ENCODE data around the gene STRAP. TPM values are rescaled to one million over a fixed set of nuclear protein-coding genes. Genes with fewer than 3 reads are reported as not detected.

STRAP gene
- total and polyA plus RNA-seq, 9 of the 15 experiments (the other 6 are each of a cell fraction or from before 2014, with no cell fraction given): 58.5 to 134 (median 89.5) TPM

DNA sequence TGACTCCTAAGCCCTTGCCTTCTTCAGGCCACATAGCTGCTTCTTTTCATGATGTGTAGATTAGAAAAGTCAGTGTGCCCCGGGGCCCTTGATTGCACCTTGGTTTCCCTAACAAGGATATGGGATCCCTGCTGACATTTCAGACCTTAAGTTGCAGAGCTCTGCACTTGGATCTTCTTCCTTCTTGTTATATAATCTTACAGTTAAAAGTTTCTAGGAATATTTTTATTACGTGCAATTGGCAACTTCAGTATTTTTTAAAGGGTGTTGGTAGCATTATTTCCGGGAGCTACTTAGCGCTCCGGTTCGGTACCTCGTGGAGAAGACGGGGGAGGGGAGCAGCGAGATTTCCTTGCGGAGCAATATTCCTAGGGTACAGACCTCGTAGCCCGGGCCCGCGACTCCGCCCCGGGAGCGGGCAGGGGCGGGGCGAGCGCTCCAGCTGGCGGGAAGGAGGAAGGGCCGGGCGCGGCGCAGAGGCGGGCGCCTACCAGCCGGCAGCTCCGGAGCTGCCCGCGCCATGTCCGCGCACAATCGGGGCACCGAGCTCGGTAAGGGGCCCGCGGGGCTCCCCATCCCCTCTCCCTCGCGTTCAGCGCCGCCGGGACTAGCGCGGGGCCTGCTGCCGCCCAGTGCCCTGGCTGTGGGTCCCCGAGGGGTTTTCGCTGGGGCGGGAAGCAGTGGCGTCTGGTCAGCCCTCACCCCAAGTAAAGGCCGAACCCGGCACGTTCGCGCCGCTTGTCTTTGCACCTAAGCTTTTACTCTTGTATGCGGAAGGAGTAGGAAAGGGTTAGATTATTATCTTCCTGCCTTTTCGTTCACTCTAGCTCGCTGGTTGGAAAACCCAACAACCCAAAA is 28.9 kb downstream of the STRAP start, which contains the start of gene DERA (continued):
- TF ChIP-seq ZBTB43 (CRISPR knock-in tag; IDR thresholded peaks at IDR 0.05) (no peak), HDAC8 (tag; IDR thresholded peaks at IDR 0.05) (no peak), SRF (CRISPR knock-in tag; IDR thresholded peaks at IDR 0.05) (no peak), ZNF696 (CRISPR knock-in tag; conservative IDR thresholded peaks at IDR 0.05) (no peak), POLR2A (conservative IDR thresholded peaks at IDR 0.05) (peak; percentile 57), PHF20 (IDR thresholded peaks at IDR 0.05; ENCODE audit: partially characterized antibody) (no peak), ZNF165 (CRISPR knock-in tag; IDR thresholded peaks at IDR 0.05; ENCODE audit: borderline replicate concordance) (no peak), CBX3 (IDR thresholded peaks at IDR 0.05; ENCODE audit: borderline replicate concordance in 1 of 2, low read length in 2 of 2) (no peak), KDM5B (IDR thresholded peaks at IDR 0.05; ENCODE audit: insufficient replicate concordance, low read depth, low read length) (peak; percentile 42), MYNN (IDR thresholded peaks at IDR 0.05) (no peak), MYNN (CRISPR knock-in tag; IDR thresholded peaks at IDR 0.05) (no peak), PHB (CRISPR knock-in tag; IDR thresholded peaks at IDR 0.05) (no peak), BRD4 (IDR thresholded peaks at IDR 0.05) (no peak), ZNF518B (CRISPR knock-in tag; IDR thresholded peaks at IDR 0.05) (no peak), HNRNPUL1 (IDR thresholded peaks at IDR 0.05; ENCODE audit: low read length) (no peak), SREBF2 (CRISPR knock-in tag; IDR thresholded peaks at IDR 0.05) (no peak), ATF4 (CRISPR knock-in tag; IDR thresholded peaks at IDR 0.05) (no peak), TCF3 (CRISPR knock-in tag; IDR thresholded peaks at IDR 0.05) (no peak), ZZZ3 (IDR thresholded peaks at IDR 0.05) (no peak), ZNF449 (CRISPR knock-in tag; IDR thresholded peaks at IDR 0.05) (no peak)
